ENCODE measurements around the gene NEB.

NEB gene

DNA sequence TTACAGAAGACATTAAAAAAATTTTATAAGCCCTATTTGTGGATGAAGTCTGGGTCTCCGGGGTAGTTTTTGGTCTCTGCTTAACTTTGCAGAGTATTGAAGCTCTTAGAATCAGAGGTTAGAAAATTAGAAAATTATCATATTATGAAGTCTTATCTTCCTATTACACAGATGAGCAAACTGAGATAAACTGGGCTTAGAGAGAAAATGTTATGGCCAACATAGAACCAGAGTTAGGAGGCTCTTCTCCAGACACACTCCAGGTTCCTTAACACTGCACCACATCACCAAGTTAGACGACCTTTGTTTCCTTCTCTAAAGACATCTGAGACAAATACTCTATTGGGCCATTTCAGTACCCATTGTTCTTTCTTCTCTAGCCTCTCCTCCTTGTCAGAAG is 36.7 kb upstream of the NEB start:
- no peak overlapping the region for H3K4me3 ChIP-seq (ENCODE audit: control insufficient read depth, low read depth, low read length)
- TF ChIP-seq, protein P1, sequence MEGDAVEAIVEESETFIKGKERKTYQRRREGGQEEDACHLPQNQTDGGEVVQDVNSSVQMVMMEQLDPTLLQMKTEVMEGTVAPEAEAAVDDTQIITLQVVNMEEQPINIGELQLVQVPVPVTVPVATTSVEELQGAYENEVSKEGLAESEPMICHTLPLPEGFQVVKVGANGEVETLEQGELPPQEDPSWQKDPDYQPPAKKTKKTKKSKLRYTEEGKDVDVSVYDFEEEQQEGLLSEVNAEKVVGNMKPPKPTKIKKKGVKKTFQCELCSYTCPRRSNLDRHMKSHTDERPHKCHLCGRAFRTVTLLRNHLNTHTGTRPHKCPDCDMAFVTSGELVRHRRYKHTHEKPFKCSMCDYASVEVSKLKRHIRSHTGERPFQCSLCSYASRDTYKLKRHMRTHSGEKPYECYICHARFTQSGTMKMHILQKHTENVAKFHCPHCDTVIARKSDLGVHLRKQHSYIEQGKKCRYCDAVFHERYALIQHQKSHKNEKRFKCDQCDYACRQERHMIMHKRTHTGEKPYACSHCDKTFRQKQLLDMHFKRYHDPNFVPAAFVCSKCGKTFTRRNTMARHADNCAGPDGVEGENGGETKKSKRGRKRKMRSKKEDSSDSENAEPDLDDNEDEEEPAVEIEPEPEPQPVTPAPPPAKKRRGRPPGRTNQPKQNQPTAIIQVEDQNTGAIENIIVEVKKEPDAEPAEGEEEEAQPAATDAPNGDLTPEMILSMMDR (conservative IDR thresholded peaks at IDR 0.05; ENCODE audit: control insufficient read depth, insufficient read depth, low read depth, low read length) = no peak
- no peak for DNase-seq (ENCODE audit: low read depth)

DNA sequence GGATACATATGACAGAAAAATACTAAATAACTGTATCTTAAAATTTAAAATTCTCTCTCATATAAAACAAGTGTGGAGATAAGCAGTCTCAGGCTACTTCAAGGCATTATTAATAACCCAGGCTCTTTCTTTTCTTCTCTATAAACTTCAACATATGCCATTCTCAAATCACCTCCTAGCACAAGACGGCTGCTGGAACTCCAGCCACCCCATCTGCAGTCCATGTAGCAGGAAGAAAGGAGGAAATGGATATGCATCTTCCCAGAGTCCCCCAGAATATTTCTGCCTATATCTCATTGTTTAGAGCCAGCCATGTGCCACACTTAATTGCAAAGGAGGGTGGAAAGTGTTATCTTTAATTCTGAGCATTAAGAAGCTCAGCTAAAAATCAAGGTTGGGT is 35.3 kb upstream of the NEB start:
- no peak for DNase-seq (ENCODE audit: low read depth)
- TF ChIP-seq, protein P1 (conservative IDR thresholded peaks at IDR 0.05; ENCODE audit: control insufficient read depth, insufficient read depth, low read depth, low read length) = no peak
- no peak overlapping the region for H3K4me3 ChIP-seq (ENCODE audit: control insufficient read depth, low read depth, low read length)

DNA sequence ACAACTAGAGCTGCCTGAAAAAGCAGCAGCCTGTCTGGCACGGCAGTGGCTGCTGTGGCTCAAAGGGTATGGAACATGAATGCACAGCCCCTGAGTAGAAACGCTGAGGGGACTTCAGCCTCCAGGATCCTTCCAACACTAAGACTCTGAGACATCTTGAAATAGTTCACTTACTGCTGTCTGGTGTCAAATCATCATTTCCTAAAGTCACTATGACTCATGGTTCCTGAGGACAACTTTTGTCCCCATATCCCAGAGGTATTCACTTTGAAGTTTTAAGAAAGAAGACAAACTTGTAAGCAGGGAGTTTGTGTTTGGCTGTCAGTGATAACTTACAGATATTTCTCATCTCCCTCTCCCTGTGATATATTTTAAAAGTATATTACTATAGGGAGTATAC is 33.3 kb upstream of the NEB start:
- DNase-seq (ENCODE audit: low read depth) = no peak
- no peak overlapping the region for H3K4me3 ChIP-seq (ENCODE audit: control insufficient read depth, low read depth, low read length)
- TF ChIP-seq, protein P1 (conservative IDR thresholded peaks at IDR 0.05; ENCODE audit: control insufficient read depth, insufficient read depth, low read depth, low read length) = no peak

DNA sequence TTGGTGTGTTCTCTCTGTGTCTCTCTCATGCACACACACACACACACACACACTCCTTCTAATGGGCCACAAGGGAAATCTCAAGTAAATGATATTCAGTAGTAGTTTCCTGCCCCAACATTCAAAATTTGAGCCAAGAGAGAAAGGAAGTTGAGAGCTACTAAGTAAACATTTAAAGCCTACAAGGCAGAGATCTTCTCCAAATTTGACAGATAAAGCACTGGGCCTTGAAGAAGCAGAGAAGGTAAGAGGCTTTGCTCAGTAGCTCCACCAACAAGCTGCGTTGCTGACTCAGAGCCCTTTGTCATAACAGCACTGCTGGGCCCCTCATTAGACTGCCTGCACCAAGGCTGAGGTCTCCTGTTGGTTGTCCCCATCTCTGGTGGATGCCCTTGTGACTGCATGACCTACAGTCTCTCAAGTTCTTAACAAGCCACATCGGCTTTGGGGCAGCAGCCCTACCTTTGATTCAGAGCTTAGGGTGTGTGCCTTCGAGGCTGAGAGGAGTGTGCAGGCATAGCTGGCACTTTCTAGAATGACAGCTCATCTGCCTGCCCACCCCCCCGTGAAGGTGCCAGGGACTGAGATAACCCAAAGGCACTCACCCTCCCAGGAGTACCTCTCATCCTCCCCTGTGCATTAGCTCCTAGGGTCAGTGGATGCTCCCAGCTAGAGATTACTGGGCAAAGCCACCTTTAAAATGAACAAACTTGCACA is 32.3 kb upstream of the NEB start:
- TF ChIP-seq, protein P1 (conservative IDR thresholded peaks at IDR 0.05; ENCODE audit: control insufficient read depth, insufficient read depth, low read depth, low read length) = no peak
- no peak overlapping the region for H3K4me3 ChIP-seq (ENCODE audit: control insufficient read depth, low read depth, low read length)
- DNase-seq (ENCODE audit: low read depth) = no peak

DNA sequence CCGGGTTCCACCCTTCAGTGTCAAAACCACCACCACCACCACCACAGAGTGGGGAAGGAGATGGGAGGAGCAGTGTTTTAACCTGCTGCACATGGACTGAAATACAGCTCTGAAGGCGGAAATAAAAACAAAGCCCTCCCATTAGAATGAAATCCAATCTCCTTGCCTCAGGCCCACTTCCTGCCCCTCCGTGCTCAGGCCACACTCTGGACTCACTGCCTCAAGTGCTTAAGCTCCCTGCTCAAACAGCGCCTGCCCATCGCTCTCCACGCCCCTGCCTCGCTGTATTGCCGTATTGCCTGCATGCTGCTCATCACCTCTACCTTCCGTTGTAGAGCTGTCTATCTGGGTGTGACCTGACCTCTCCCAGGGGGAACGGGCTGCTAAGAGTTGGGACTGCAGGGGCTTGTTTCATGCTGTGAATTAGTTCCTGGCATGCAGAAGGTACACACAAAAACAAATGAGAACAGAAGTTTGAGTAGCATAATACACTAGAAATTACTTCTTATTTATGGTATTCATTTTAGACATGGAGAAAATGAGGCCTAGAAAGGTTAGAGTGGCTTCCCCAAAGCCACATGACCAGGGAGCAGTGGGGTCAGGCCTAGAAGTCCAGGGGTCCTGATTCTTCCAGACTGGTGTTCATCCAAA is 31.6 kb upstream of the NEB start:
- TF ChIP-seq, protein P1 (conservative IDR thresholded peaks at IDR 0.05; ENCODE audit: control insufficient read depth, insufficient read depth, low read depth, low read length) = no peak
- DNase-seq (ENCODE audit: low read depth) = no peak
- no peak overlapping the region for H3K4me3 ChIP-seq (ENCODE audit: control insufficient read depth, low read depth, low read length)

DNA sequence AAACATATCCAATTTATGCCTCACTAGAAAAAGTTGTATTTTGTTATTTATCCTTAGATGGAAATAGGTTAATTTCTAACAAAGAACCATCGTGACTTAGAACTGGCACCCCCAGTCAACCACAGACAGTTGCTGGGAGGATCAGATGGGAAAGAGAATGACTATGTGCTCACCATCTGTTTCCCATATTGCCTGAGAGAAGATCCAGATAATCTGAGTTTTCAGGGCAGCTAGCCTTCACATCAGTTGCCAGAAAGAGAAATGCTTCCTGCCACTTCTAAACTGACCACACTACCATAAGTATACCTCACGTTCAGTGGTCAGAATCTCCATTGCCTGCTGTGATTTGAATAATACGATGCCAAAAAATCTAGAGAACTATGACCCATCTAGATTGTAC is 28.4 kb upstream of the NEB start:
- no peak overlapping the region for H3K4me3 ChIP-seq (ENCODE audit: control insufficient read depth, low read depth, low read length)
- TF ChIP-seq, protein P1 (conservative IDR thresholded peaks at IDR 0.05; ENCODE audit: control insufficient read depth, insufficient read depth, low read depth, low read length) = no peak
- DNase-seq (ENCODE audit: low read depth) = peak; percentile 78
